Measurements from ENCODE around the gene TMEM97.

TMEM97 gene

GRCh38 chr17:28367641-28368305, 48.8 kb downstream of the TMEM97 start:
- DNase-seq = no peak

GRCh38 chr17:28368306-28368831, 49.4 kb downstream of the TMEM97 start:
- DNase-seq = no peak

- DNase-seq = no peak
Measured at GRCh38 chr17:28368915-28369683, 50.1 kb downstream of the TMEM97 start.

- DNase-seq = no peak
Measured at GRCh38 chr17:28369684-28370034, 50.7 kb downstream of the TMEM97 start.

- DNase-seq = no peak
Measured at GRCh38 chr17:28370035-28370743, 51.2 kb downstream of the TMEM97 start, which contains the start of gene VTN. Gene VTN (minus strand): TSS chr17:28370307. CDS start chr17:28370203, 104 bp downstream.

GRCh38 chr17:28370744-28371103, 51.7 kb downstream of the TMEM97 start:
- DNase-seq = no peak

GRCh38 chr17:28371245-28372202, 52.5 kb downstream of the TMEM97 start, which contains the start of gene SARM1:
Gene SARM1 (plus strand): TSS chr17:28371694. CDS start chr17:28372033, 339 bp downstream.
- DNase-seq = peak; percentile 83

- no peak for DNase-seq
Measured at GRCh38 chr17:28372203-28372944, 53.4 kb downstream of the TMEM97 start.

GRCh38 chr17:28372945-28373274, 53.9 kb downstream of the TMEM97 start:
- DNase-seq = no peak

Measured in NCI-H2227 treated with DMSO at 0.1 percent for 48 hours (cell line).